GM21447 (cell line): ENCODE data around the gene SGSM1.
"Not testable (repeated sequence)": the region's sequence is repeated elsewhere in the genome, so short reads cannot be mapped to it uniquely, and the experiment has no call there.

Experiments
- ATAC-seq: cut with Tn5 transposase; IDR thresholded peaks from one replicate; pipeline ENCODE4 v1.9.1; 2021; ENCODE audit not compliant: unreplicated experiment

SGSM1 gene

DNA sequence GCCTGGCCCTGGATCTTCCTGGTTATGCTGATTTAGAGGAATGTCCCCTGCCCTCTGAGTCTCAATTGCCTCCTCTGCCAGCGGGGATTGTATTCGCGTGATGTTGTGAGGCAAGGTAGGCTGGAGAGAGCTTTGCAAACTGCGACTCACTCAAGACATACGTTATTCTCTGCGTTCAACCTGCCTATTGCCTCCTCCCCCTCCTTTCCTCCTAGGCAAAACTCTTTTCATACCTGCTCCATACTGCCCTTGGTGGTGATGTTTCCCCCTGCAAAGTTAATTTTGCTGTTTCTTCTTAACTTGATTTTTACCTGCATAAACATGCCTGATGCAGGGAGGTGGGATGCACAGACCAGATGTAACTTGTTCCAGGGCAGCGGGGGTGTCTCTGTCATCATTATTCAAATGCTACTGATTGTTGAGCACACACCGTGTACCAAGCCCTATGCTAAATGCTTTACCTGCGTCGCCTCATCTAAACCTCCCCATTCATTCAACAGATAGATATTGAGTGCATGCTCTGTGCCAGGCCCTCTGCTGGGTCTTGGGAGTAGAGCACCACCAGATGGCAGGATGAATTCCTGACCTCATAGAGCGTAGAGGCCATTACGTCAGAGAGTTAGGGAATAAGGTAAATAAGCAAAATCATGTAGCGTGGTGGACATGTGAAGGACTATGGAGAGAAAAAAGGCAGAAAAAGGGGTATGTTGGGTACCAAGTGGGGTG lies 29.0 kb downstream of the SGSM1 start:
- no peak for ATAC-seq

DNA sequence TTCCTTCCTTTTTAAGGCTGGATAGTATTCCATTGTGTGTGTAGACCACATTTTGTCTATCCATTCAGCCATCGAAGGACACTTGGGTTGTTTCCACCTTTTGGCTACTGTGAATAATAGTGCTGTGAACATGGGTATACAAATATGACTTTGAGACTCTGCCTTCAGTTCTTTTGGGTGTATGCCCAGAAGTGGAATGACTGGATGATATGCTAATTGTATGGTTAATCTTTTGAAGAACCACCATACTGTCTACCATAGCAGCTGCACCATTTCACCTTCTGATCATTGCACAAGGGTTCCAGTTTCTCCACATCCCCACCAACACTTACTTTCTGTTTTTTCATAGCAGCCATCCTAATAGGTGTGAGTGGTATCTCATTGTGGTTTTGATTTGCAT lies 30.3 kb downstream of the SGSM1 start:
- no peak for ATAC-seq

DNA sequence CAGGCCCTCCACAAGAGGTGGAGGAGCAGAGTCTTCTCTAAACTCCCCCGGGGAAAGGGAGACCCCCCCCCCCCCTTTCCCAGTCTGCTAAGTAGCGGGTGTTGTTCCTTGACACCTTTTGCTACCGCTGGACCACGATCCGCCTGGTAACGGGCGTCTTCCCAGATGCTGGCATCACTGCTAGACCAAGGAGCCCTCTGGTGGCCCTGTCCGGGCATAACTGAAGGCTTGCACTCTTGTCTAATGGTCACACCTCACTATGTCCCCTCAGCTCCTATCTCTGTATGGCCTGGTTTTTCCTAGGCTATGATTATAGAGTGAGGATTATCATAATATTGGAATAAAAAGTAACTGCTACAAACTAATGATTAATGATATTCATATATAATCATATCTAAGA lies 31.5 kb downstream of the SGSM1 start:
- ATAC-seq: not testable (repeated sequence)

GRCh38 chr22:24841261-24841660 lies 35.2 kb downstream of the SGSM1 start:
- ATAC-seq: no peak

- ATAC-seq: no peak
Measured at GRCh38 chr22:24843048-24843447, 37.0 kb downstream of the SGSM1 start.

DNA sequence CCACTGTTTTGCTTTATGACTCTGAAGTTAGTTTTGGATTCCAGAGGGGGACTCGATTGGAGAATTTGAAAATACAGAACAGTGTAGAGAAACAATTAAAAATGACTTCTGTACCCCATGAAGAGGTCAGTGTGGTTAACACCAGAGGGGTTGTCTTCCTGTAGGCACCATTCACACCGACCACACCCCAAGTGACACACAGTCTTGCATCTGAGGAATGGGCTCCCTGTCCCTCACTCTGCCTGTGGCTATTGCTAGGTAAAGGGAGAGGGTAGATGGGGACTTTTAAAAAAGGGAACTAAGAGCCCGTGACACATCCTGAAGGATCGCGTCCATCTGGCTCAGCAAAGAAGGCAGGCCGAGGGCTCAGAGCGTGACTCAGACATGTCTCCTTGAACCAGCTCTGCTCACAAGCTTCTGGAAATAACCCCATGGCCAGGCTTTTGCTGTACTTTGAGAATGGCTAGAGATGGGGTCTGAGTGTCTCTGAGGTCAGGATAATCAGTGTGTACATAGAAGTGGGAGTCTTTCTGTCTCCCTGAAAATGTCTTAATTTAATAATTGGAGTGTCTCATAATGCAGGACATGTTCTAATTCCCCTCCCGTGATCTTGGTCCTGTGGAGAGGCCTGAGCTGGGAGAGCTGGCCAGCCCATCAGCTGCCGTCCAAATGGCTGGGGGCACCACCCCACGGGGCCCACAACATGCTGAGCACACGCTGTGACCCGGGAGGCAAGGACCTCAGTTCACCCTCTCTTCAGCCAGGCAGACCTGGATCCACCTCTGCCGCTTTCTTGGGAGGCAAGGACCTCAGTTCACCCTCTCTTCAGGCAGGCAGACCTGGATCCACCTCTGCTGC lies 39.3 kb downstream of the SGSM1 start:
- ATAC-seq: no peak

- no peak for ATAC-seq
Measured at GRCh38 chr22:24847490-24847889, 41.5 kb downstream of the SGSM1 start.

DNA sequence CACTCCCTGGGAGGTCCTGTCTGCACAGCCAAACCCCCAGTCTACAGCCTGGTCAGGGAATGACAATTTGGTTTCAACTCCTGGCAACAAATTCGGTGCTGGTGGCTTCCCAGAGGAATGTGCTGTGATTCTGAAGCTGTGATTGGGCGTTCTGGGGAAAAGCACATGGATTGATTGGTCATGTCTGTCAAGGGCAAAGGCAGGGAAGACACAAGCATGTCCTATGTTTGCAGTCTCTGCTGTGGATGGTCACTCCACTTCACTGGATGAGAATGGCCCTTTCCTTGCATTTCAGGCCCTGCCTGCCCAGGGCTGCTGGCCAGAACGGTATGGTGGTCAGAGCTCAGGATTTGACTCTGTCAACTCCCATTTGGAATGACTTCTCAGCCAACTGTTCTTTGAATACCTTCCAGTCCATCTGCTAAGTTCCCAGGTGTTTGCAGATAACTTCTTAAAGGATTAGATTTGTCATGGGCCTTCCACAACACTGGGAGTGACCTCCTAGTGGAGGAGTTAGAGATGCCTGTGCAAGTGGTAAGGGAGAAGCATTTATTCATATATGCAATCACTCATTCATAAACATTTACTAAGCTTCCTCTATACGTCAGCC lies 42.7 kb downstream of the SGSM1 start:
- ATAC-seq: no peak

DNA sequence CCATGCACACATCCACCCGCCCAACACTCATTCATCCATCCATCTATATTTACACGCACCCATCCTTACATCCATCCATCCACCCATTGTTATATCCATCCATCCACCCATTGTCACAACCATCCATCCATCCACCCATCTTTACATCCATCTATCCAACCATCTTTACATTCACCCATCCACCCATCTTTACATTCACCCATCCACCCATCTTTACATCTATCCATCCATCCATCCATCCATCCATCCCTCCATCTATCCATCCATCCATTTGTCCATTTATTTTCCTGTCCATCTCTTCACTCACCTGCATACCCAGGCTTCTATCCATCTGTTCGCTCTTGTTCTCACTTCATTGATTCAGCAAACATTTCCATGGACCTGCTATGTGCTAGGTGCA lies 49.8 kb downstream of the SGSM1 start:
- no peak for ATAC-seq

DNA sequence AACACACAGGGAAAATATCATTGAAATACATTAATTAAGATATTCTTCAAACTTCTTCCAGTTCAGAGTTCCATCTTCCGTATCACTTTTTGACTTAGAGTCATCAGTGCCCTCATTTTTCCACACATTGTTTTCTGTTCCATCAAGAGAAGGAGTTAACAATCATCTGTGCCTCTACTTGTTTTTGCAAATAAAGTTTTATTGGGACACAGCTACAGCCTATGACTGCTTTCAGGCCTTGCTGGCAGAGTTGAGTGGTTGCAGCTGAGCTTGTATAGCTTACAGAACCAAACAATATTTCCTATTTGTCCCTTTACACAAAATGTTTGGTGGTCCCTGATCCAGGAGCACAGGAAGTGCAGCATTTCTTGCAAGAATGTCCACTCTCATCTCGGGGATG lies 51.6 kb downstream of the SGSM1 start:
- ATAC-seq: no peak

GRCh38 chr22:24859587-24859986 lies 53.6 kb downstream of the SGSM1 start:
- no peak for ATAC-seq

DNA sequence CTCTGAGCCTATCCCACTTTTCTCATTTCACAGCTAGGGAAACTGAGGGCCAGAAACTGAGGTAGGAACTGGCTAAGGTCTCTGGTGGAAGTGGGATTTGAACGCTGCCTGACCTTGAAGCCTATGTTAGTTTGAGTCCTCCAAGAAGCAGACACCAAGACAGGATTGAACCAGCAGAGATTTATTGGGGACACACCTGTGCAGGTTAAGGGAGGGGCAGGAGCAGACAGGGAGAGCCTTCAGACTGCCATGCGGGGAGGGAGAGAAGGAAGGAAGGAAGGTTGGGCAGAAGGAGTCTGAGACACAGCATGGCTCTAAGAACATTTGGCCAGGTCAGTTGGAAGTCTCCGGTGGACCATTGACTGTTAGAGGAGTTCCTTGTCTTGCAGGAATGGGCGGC lies 59.5 kb downstream of the SGSM1 start:
- no peak for ATAC-seq

DNA sequence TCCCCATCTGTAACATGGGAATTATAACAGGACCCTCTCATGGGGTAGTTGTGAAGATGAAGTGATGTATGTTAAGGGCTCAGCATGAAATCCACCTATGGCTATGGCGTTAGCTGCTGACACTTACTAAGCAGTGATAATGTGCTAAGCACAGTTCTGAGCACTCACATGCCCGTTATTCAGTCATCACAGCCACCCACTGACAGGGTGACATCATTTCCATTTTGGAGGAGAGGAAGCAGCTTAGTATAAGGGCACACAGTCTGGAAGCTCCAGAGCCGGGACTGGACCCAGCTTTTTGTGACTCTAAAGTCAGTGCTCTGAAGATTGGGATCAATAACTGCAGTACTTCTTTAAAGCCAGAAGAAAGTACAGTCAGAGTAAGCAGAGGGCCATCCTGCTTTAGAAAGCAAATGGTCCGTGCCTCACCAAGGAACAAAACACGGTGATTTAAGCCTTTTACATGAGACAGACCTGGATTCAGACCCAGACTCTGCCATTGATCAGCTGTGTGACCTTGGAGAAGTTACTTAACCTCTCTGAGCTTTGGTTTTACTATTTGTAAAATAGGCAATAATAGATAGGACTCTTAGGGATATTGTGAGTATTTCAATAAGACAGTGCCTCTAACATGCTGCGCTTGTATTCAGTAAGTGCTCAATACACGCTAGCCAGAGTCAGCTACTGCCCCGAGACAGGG lies 61.5 kb downstream of the SGSM1 start:
- ATAC-seq: no peak

DNA sequence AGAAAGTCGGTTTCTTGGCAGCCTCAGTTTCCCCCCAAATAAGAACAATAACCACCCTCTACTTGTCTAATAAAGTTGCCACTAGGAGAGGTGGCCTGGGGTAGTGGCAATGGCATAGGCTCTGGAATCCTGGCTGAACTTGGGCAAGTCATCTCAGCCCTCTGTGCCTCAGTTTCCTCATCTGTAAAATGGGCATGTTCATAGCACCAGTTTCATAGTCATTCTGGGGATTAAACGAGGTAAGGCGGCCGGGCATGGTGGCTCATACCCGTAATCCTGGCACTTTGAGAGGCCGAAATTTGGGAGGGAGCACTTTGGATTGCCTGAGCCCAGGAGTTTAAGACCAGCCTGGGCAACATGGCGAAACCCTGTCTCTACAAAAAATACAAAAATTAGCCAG lies 63.0 kb downstream of the SGSM1 start:
- no peak for ATAC-seq

DNA sequence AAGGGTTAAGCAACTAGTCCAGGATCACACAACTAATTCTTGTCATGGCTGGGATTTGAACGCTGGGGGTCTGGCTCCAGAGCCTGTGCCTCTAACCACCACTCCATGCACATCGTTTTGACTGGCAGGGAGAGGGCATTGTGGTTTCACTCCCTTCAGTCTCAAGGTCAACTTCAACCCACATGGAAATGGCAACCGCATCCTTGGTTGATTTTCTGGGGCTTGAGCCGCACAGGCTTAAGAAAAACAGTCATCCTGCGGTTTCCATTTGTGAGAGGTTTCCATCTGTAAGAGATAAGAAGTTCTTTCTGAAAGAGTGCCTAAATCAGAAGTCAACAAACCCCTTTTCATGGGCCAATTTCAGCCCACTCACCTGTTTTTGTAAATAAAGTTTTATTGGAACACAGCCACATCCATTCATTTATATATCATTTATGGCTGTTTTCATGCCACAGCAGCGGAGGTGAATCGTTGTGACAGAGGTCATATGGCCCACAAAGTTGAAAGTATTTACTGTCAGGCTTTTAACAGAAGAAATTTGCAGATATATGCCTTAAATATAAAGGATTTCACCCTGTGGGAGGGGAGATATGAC lies 65.7 kb downstream of the SGSM1 start:
- ATAC-seq: no peak

DNA sequence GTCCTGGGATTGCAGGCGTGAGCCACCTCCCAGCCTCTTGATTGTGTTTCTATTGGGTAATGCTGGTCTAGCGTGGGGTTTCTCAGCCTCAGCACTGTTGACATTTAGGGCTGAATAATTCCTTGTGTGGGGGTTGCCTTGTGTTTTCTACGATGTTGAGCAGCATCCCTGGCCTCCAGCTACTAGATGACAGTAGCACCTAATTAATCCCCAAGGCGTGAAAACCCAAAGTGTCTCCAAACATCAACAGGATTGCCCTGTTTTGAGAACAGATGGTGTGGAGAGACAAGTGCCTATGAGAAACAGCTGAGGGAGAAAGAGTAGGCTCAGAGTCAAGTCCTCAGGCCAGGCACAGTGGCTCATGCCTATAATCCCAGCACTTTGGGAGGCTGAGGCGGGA lies 67.2 kb downstream of the SGSM1 start:
- no peak for ATAC-seq

GRCh38 chr22:24875862-24876506 lies 70.0 kb downstream of the SGSM1 start:
- ATAC-seq: no peak

GRCh38 chr22:24876700-24877099 lies 70.7 kb downstream of the SGSM1 start:
- no peak for ATAC-seq

DNA sequence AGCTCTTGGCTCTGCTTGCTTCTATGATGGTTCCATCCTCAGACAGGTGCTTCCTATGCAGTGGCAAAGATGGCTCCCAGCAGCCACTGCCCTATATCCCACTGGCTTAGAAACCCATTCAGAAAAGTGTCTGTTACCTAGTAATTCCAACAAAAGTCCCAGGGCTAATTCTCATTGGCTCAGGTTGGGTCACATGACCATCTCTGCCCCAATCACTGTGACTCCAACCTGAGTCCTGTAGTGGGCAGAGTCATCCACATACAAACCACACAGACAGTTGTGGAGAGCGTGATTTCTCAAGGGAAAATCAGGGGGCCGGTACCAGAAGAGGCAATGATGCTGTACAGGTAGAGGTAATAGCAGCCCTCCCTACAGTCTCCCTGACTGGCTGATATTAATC lies 73.0 kb downstream of the SGSM1 start:
- ATAC-seq: no peak

DNA sequence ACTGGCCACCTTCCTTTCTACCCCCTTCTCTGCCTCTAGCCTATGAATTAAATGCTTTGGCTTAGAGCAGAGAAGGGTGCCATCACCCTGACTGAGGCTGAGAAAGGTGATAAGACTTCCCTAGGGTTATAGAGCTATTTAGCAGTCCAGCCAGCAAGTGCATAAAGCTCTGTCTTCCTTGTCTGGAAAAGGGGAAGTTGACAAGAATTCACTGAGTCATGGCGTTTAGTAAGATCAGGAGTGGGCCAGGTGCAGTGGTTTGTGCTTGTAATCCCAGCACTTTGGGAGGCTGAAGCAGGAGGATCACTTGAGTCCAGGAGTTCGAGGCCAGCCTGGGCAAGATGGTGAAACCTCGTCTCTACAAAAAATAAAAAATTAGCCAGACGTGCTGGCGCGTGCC lies 77.4 kb downstream of the SGSM1 start:
- ATAC-seq: no peak

DNA sequence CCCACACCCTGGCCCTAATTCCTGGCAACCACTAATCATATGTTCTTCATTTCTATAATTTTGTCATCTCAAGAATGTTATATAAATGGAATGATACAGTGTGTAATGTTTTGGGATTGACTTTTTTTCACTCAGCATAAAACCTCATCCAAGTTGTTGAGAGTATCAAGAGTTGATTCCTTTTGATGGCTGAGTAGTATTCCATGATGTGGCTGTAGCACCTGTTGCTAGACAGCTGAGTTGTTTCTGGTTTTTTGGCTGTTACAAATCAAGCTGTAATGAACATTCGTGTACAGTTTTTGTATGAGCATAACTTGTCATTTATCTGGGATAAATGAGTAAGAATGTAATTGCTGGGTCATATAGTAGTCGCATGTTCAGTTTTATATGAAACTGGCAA lies 81.2 kb downstream of the SGSM1 start:
- ATAC-seq: no peak
